A673 (cell line): ENCODE results near the gene KDM4F.

Source experiments
- CTCF ChIP-seq: fragments of 300-800, 200-600 bp; sonication (generic); conservative IDR thresholded peaks from 2 replicates; pipeline ENCODE4 v1.5.1; 2017; ENCODE audit warnings: low read depth, mild to moderate bottlenecking, antibody characterized with exemption, low read length, moderate library complexity, mixed read lengths
- EZH2 ChIP-seq: fragments of 200-600 bp; sonication (generic); IDR thresholded peaks from 2 replicates; pipeline ENCODE4 v1.6.1; 2017; ENCODE audit warnings: borderline replicate concordance, low read depth, mild to moderate bottlenecking, mixed read lengths, antibody characterized with exemption, low read length; ENCODE audit not compliant: poor library complexity, severe bottlenecking

GRCh38 chr11:95067039-95067840, 18.0 kb downstream of the KDM4F start:
- peak; percentile 64 for TF ChIP-seq CTCF
- no peak for TF ChIP-seq EZH2
